SU-DHL-6 (cell line): ENCODE results near the gene ORC2.

Source experiments
- CTCF ChIP-seq: fragments of 200-600 bp; sonication (generic); IDR thresholded peaks from one replicate; pipeline ENCODE4 v1.5.1; 2017; ENCODE audit warnings: antibody characterized with exemption, mild to moderate bottlenecking, low read length, moderate library complexity; ENCODE audit not compliant: insufficient read depth, poor library complexity, severe bottlenecking
- EZH2phosphoT487 ChIP-seq: fragments of 200-600 bp; sonication (generic), shearing (Covaris generic); conservative IDR thresholded peaks from 2 replicates; pipeline ENCODE4 v1.6.1; 2018; ENCODE audit warnings: mild to moderate bottlenecking, antibody characterized with exemption, low read length, moderate library complexity, mixed read lengths

DNA sequence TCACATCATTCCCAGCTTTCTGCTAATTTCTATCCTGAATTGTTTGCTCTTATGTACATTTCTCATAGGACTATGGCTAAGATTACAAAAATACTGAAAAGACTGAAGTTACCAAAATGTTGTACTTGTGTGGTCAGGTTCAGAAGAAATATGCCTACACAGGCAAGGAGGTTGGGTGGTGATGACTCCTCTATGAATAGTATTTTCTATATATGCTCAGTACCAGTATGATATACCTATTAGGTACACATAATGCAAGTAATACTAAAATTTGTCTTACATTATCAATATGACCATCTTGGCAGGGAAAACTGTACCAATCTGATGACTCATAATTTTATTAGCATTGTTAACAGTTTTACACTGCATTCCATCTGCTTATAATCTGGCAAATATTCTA, 12.2 kb upstream of the ORC2 start:
- TF ChIP-seq CTCF (no peak), EZH2phosphoT487 (no peak)
